OCI-M2 (cell line): ENCODE data around the gene DAPP1.
"Not testable (repeated sequence)": the region's sequence is repeated elsewhere in the genome, so short reads cannot be mapped to it uniquely, and the experiment has no call there.

Experiments used
- DNase-seq: peaks from one replicate; lab custom pipeline; 2025; ENCODE audit not compliant: unreplicated experiment; lab: John Stamatoyannopoulos, UW

DAPP1 gene

GRCh38 chr4:99816545-99817308 is at the start of gene DAPP1:
Gene DAPP1, plus strand, starts transcription at chr4:99816827. Its CDS starts 87 bp downstream, at chr4:99816914.
- DNase-seq: no peak

GRCh38 chr4:99770842-99771241 is 45.8 kb upstream of the DAPP1 start:
- DNase-seq: not testable (repeated sequence)

GRCh38 chr4:99783940-99784339 is 32.7 kb upstream of the DAPP1 start:
- no peak for DNase-seq

- DNase-seq: no peak
Measured at GRCh38 chr4:99784842-99785241, 31.8 kb upstream of the DAPP1 start.

GRCh38 chr4:99790796-99791617 is 25.6 kb upstream of the DAPP1 start:
- DNase-seq: no peak

- no peak for DNase-seq
Measured at GRCh38 chr4:99800332-99801004, 16.2 kb upstream of the DAPP1 start.

GRCh38 chr4:99801005-99801699 is 15.5 kb upstream of the DAPP1 start:
- DNase-seq: no peak

GRCh38 chr4:99803566-99804101 is 13.0 kb upstream of the DAPP1 start:
- DNase-seq: no peak

GRCh38 chr4:99806545-99806944 is 10.1 kb upstream of the DAPP1 start:
- DNase-seq: no peak

GRCh38 chr4:99807666-99808065 is 9.0 kb upstream of the DAPP1 start:
- no peak for DNase-seq

GRCh38 chr4:99808260-99808857 is 8.3 kb upstream of the DAPP1 start:
- DNase-seq: no peak

- no peak for DNase-seq
Measured at GRCh38 chr4:99809326-99809725, 7.3 kb upstream of the DAPP1 start.

GRCh38 chr4:99810536-99810935 is 6.1 kb upstream of the DAPP1 start:
- DNase-seq: no peak

- no peak for DNase-seq
Measured at GRCh38 chr4:99811117-99811516, 5.5 kb upstream of the DAPP1 start.

GRCh38 chr4:99811850-99812249 is 4.8 kb upstream of the DAPP1 start:
- DNase-seq: no peak

- no peak for DNase-seq
Measured at GRCh38 chr4:99815597-99816011, 1.0 kb upstream of the DAPP1 start.

- DNase-seq: peak; percentile 9
Measured at GRCh38 chr4:99817309-99817890, 773 bp downstream of the DAPP1 start.

- no peak for DNase-seq
Measured at GRCh38 chr4:99818661-99819060, 2.0 kb downstream of the DAPP1 start.

GRCh38 chr4:99821918-99822503 is 5.4 kb downstream of the DAPP1 start:
- DNase-seq: no peak

- DNase-seq: no peak
Measured at GRCh38 chr4:99822734-99823133, 6.1 kb downstream of the DAPP1 start.
